Neural cell (in vitro differentiated cells): ENCODE measurements around the gene FYN. TPM values are rescaled to one million over a fixed set of nuclear protein-coding genes. Genes with fewer than 3 reads are reported as not detected.

ENCODE experiments used
- H2AFZ ChIP-seq: fragments of 200-600, 300-800 bp; sonication (generic), shearing (Covaris generic); 2 replicates; pipeline ENCODE4 v1.6.0; 2014; ENCODE audit warnings: low read depth, mild to moderate bottlenecking, antibody characterized with exemption, low read length, moderate library complexity
- H3F3A ChIP-seq: fragments of 200-600 bp; shearing (Covaris generic); 2 replicates; pipeline ENCODE4 v1.6.1; 2016; ENCODE audit warnings: mild to moderate bottlenecking, moderate library complexity, mixed read lengths, antibody characterized with exemption, low read length; ENCODE audit not compliant: insufficient read depth, poor library complexity, severe bottlenecking
- H3K27ac ChIP-seq: fragments of 200-600, 300-800 bp; sonication (generic), shearing (Covaris generic); 2 replicates; pipeline ENCODE4 v1.5.1; 2014; ENCODE audit warnings: mild to moderate bottlenecking, low read length, moderate library complexity
- H3K27me3 ChIP-seq: fragments of 300-800, 200-600 bp; sonication (generic), shearing (Covaris generic); 2 replicates; pipeline ENCODE4 v1.6.0; 2014; ENCODE audit warnings: mild to moderate bottlenecking, low read depth, low read length, moderate library complexity; ENCODE audit not compliant: insufficient read depth
- H3K36me3 ChIP-seq: fragments of 300-800, 200-600 bp; sonication (generic), shearing (Covaris generic); 2 replicates; pipeline ENCODE4 v1.5.1; 2014; ENCODE audit warnings: mild to moderate bottlenecking, antibody characterized with exemption, low read length, moderate library complexity; ENCODE audit not compliant: insufficient read depth
- H3K4me2 ChIP-seq: fragments of 300-800, 200-600 bp; sonication (generic), shearing (Covaris generic); 2 replicates; pipeline ENCODE4 v1.6.0; 2014; ENCODE audit warnings: mild to moderate bottlenecking, low read length
- H3K4me3 ChIP-seq: fragments of 300-800, 200-600 bp; sonication (generic), shearing (Covaris generic); 2 replicates; pipeline ENCODE4 v1.5.1; 2014; ENCODE audit warnings: mild to moderate bottlenecking, low read length, moderate library complexity
- H3K79me2 ChIP-seq: fragments of 200-600 bp; shearing (Covaris generic); replicated peaks from 2 replicates; pipeline ENCODE4 v1.6.0; 2014; ENCODE audit warnings: mild to moderate bottlenecking, low read length, moderate library complexity; ENCODE audit not compliant: insufficient read depth
- H3K9ac ChIP-seq: fragments of 300-800, 200-600 bp; sonication (generic), shearing (Covaris generic); 2 replicates; pipeline ENCODE4 v1.6.1; 2016; ENCODE audit warnings: mild to moderate bottlenecking, low read length, mixed read lengths
- H3K9me2 ChIP-seq: fragments of 200-600 bp; shearing (Covaris generic); 2 replicates; pipeline ENCODE4 v1.6.1; 2016; ENCODE audit warnings: mild to moderate bottlenecking, low read length, mixed read lengths; ENCODE audit not compliant: insufficient read depth
- H3K9me3 ChIP-seq: fragments of 200-600, 300-800 bp; sonication (generic), shearing (Covaris generic); 2 replicates; pipeline ENCODE4 v1.6.1; 2016; ENCODE audit warnings: mild to moderate bottlenecking, mixed run types, low read length, moderate library complexity, mixed read lengths
- H4K20me1 ChIP-seq: fragments of 200-600 bp; shearing (Covaris generic); 2 replicates; pipeline ENCODE4 v1.6.1; 2016; ENCODE audit warnings: mild to moderate bottlenecking, mixed run types; ENCODE audit not compliant: insufficient read depth
- EP300 ChIP-seq: fragments of 450-650 bp; conservative IDR thresholded peaks from 2 replicates; pipeline ENCODE4 v1.6.1; 2014; ENCODE audit warnings: antibody characterized with exemption, mild to moderate bottlenecking, moderate library complexity; ENCODE audit not compliant: poor library complexity, severe bottlenecking
- EZH2 ChIP-seq: fragments of 200-600, 300-800 bp; shearing (Covaris generic), sonication (generic); IDR thresholded peaks from 2 replicates; pipeline ENCODE4 v1.6.1; 2014; ENCODE audit warnings: antibody characterized with exemption, low read length, borderline replicate concordance, mild to moderate bottlenecking; ENCODE audit not compliant: insufficient read depth, poor library complexity, severe bottlenecking
- MXI1 ChIP-seq: fragments of 450-650 bp; conservative IDR thresholded peaks from 2 replicates; pipeline ENCODE4 v1.6.1; 2014; ENCODE audit warnings: antibody characterized with exemption, mild to moderate bottlenecking; ENCODE audit not compliant: poor library complexity, severe bottlenecking
- POLR2AphosphoS5 ChIP-seq: IDR thresholded peaks from 2 replicates; pipeline ENCODE4 v1.6.1; 2012
- RAD21 ChIP-seq: fragments of 450-650 bp; conservative IDR thresholded peaks from 2 replicates; pipeline ENCODE4 v1.6.1; 2014; ENCODE audit warnings: antibody characterized with exemption, mild to moderate bottlenecking, moderate library complexity
- SMC3 ChIP-seq: fragments of 450-650 bp; conservative IDR thresholded peaks from 2 replicates; pipeline ENCODE4 v1.6.1; 2014; ENCODE audit warnings: antibody characterized with exemption, mild to moderate bottlenecking, moderate library complexity; ENCODE audit not compliant: poor library complexity
- TAF1 ChIP-seq: IDR thresholded peaks from 2 replicates; pipeline ENCODE4 v1.6.1; 2012; ENCODE audit warnings: low read depth
- polyA plus RNA-seq: library from polyadenylated mRNA; depleted of rRNA; stranded (reverse); fragments of >200 nt; gene quantifications from 2 replicates; pipeline ENCODE4 v1.2.3, GENCODE V29; 2014
- TF ChIP-seq, protein P1 (sequence below): fragments of 450-650 bp; IDR thresholded peaks from 2 replicates; pipeline ENCODE4 v1.5.1; 2014; ENCODE audit warnings: antibody characterized with exemption, mild to moderate bottlenecking, moderate library complexity; ENCODE audit not compliant: poor library complexity, severe bottlenecking
- TF ChIP-seq, protein P2 (sequence below): IDR thresholded peaks from 2 replicates; pipeline ENCODE4 v1.6.1; 2012; ENCODE audit warnings: borderline replicate concordance

The FYN gene
- polyA plus RNA-seq, 1 donor from 2014 or later, result 277 TPM

DNA sequence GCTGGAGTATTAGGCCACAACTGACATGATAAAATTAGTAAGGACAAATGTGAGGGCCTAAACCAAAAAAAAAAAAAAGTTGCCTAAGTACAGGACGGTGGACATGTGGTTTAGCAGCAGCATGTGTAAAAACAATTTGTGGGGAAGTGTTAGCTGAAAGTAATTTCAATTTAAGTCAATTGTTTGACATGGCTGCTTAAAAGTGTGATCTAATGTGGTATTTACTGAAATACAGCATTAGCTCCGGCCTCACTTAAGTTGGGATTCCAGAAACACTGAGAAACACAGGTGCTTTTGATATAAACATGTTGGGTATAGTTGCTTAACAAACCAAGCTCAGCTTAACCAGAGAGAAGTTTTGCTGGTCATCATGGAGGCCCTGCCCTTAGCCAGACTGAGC lies 119.7 kb downstream of the FYN start:
- Histone ChIP-seq H3K9ac (no peak overlapping the region), H3F3A (no peaks in the 10 kb centered on the region), H3K27me3 (no peaks in the 10 kb centered on the region), H3K4me3 (no peak overlapping the region), H3K27ac (no peak overlapping the region), H3K79me2 (peaks cover 39% of the 10 kb centered on the region), H2AFZ (no peak overlapping the region), H3K9me2 (no peaks in the 10 kb centered on the region), H3K36me3 (peaks cover 3% of the 10 kb centered on the region), H3K4me2 (no peak overlapping the region), H3K9me3 (no peaks in the 10 kb centered on the region), H4K20me1 (no peaks in the 10 kb centered on the region)
- TF ChIP-seq, protein P1, sequence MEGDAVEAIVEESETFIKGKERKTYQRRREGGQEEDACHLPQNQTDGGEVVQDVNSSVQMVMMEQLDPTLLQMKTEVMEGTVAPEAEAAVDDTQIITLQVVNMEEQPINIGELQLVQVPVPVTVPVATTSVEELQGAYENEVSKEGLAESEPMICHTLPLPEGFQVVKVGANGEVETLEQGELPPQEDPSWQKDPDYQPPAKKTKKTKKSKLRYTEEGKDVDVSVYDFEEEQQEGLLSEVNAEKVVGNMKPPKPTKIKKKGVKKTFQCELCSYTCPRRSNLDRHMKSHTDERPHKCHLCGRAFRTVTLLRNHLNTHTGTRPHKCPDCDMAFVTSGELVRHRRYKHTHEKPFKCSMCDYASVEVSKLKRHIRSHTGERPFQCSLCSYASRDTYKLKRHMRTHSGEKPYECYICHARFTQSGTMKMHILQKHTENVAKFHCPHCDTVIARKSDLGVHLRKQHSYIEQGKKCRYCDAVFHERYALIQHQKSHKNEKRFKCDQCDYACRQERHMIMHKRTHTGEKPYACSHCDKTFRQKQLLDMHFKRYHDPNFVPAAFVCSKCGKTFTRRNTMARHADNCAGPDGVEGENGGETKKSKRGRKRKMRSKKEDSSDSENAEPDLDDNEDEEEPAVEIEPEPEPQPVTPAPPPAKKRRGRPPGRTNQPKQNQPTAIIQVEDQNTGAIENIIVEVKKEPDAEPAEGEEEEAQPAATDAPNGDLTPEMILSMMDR, result no peak
- TF ChIP-seq EP300 (no peak), SMC3 (no peak), TAF1 (no peak), MXI1 (no peak), EZH2 (no peak), RAD21 (no peak), POLR2AphosphoS5 (no peak)
- TF ChIP-seq, protein P2, sequence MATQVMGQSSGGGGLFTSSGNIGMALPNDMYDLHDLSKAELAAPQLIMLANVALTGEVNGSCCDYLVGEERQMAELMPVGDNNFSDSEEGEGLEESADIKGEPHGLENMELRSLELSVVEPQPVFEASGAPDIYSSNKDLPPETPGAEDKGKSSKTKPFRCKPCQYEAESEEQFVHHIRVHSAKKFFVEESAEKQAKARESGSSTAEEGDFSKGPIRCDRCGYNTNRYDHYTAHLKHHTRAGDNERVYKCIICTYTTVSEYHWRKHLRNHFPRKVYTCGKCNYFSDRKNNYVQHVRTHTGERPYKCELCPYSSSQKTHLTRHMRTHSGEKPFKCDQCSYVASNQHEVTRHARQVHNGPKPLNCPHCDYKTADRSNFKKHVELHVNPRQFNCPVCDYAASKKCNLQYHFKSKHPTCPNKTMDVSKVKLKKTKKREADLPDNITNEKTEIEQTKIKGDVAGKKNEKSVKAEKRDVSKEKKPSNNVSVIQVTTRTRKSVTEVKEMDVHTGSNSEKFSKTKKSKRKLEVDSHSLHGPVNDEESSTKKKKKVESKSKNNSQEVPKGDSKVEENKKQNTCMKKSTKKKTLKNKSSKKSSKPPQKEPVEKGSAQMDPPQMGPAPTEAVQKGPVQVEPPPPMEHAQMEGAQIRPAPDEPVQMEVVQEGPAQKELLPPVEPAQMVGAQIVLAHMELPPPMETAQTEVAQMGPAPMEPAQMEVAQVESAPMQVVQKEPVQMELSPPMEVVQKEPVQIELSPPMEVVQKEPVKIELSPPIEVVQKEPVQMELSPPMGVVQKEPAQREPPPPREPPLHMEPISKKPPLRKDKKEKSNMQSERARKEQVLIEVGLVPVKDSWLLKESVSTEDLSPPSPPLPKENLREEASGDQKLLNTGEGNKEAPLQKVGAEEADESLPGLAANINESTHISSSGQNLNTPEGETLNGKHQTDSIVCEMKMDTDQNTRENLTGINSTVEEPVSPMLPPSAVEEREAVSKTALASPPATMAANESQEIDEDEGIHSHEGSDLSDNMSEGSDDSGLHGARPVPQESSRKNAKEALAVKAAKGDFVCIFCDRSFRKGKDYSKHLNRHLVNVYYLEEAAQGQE, result no peak

- H3K27me3 ChIP-seq, result no peaks in the 10 kb centered on the region
- H3K9me2 ChIP-seq, result no peaks in the 10 kb centered on the region
- H3K4me2 ChIP-seq, result no peak overlapping the region
- TF ChIP-seq EZH2, result no peak
- TF ChIP-seq MXI1, result no peak
- TF ChIP-seq EP300, result no peak
- TF ChIP-seq, protein P1, result no peak
- TF ChIP-seq, protein P2, result no peak
- no peak for TF ChIP-seq POLR2AphosphoS5
- no peak for TF ChIP-seq TAF1
- TF ChIP-seq RAD21, result no peak
- no peaks in the 10 kb centered on the region for H4K20me1 ChIP-seq
- H3K9me3 ChIP-seq, result no peaks in the 10 kb centered on the region
- peaks cover 34% of the 10 kb centered on the region for H3K79me2 ChIP-seq
- H3K9ac ChIP-seq, result no peak overlapping the region
- H3K36me3 ChIP-seq, result peaks cover 3% of the 10 kb centered on the region
- no peak overlapping the region for H3K27ac ChIP-seq
- no peaks in the 10 kb centered on the region for H3F3A ChIP-seq
- H3K4me3 ChIP-seq, result no peak overlapping the region
- no peak overlapping the region for H2AFZ ChIP-seq
These were observed 120.8 kb downstream of the FYN start for GRCh38 chr6:111752476-111752875.
